PC-3 (cell line): ENCODE results near the gene DGKI. TPM values are rescaled to one million over a fixed set of nuclear protein-coding genes. Genes with fewer than 3 reads are reported as not detected.

Source experiments
- ATAC-seq: fragments of 200-7000 bp; cut with Tn5 transposase; 2 replicates; pipeline ENCODE4 v1.9.1; 2020; ENCODE audit warnings: mild to moderate bottlenecking, moderate library complexity
- BruUV-seq: library from RNA; stranded (reverse); fragments of 400-500 nt; replicated peaks from 2 replicates; lab custom pipeline; 2021; lab: Mats Ljungman, UMichigan
- CTCF ChIA-PET: fragments of 300-600 bp; sonication (Branson Sonifier 250); formaldehyde crosslinking; loops from one replicate; lab custom pipeline; 2022; ENCODE audit warnings: antibody characterized with exemption; lab: Charles Lee
- POLR2A ChIA-PET: fragments of 300-600 bp; sonication (Branson Sonifier 250); formaldehyde crosslinking; loops from one replicate; lab custom pipeline; 2022; ENCODE audit warnings: antibody characterized with exemption; ENCODE audit not compliant: unreplicated experiment; lab: Charles Lee
- DNase-seq: peaks from one replicate; pipeline ENCODE4 v3.0.0-alpha.2; 2015
- H2AFZ ChIP-seq: fragments of 300-600 bp; sonication (generic); 2 replicates; pipeline ENCODE4 v1.6.0; 2016; ENCODE audit warnings: antibody characterized with exemption, low read length
- H3F3A ChIP-seq: fragments of 300-600 bp; sonication (generic); one replicate; pipeline ENCODE4 v1.6.0; 2017; ENCODE audit warnings: antibody characterized with exemption, low read length, control low read depth, mild to moderate bottlenecking; ENCODE audit not compliant: unreplicated experiment
- H3K27ac ChIP-seq: fragments of 300-600 bp; sonication (generic); 2 replicates; pipeline ENCODE4 v1.5.1; 2016; ENCODE audit warnings: mild to moderate bottlenecking, low read length
- H3K27me3 ChIP-seq: fragments of 300-600 bp; sonication (generic); 2 replicates; pipeline ENCODE4 v1.6.1; 2016; ENCODE audit warnings: low read length, mixed read lengths
- H3K36me3 ChIP-seq: fragments of 300-600 bp; sonication (generic); 2 replicates; pipeline ENCODE4 v1.6.1; 2016; ENCODE audit warnings: low read depth, mixed run types, low read length, mixed read lengths
- H3K4me1 ChIP-seq: fragments of 300-600 bp; sonication (generic); 2 replicates; pipeline ENCODE4 v1.5.1; 2016; ENCODE audit warnings: low read length; ENCODE audit not compliant: insufficient read depth
- H3K4me2 ChIP-seq: fragments of 300-600 bp; sonication (generic); 2 replicates; pipeline ENCODE4 v1.6.0; 2016; ENCODE audit warnings: low read length
- H3K4me3 ChIP-seq: fragments of 300-600 bp; sonication (generic); 2 replicates; pipeline ENCODE4 v1.5.1; 2016; ENCODE audit warnings: mild to moderate bottlenecking, low read length, mixed read lengths
- H3K79me2 ChIP-seq: fragments of 300-600 bp; sonication (generic); 2 replicates; pipeline ENCODE4 v1.6.1; 2017; ENCODE audit warnings: low read length, mixed read lengths
- H3K9ac ChIP-seq: fragments of 300-600 bp; sonication (generic); 2 replicates; pipeline ENCODE4 v1.6.0; 2016; ENCODE audit warnings: mild to moderate bottlenecking, low read length
- H3K9me2 ChIP-seq: fragments of 300-600 bp; sonication (generic); replicated peaks from 2 replicates; pipeline ENCODE4 v1.6.1; 2016; ENCODE audit warnings: mixed run types, low read length, mixed read lengths
- H3K9me3 ChIP-seq: fragments of 300-600 bp; sonication (generic); 2 replicates; pipeline ENCODE4 v1.6.1; 2016; ENCODE audit warnings: low read length, mixed read lengths
- H4K20me1 ChIP-seq: fragments of 300-600 bp; sonication (generic); 2 replicates; pipeline ENCODE4 v1.6.1; 2016; ENCODE audit warnings: low read length, mixed read lengths
- EZH2 ChIP-seq: fragments of 300-600 bp; sonication (generic); IDR thresholded peaks from one replicate; pipeline ENCODE4 v1.6.1; 2017; ENCODE audit warnings: antibody characterized with exemption, mild to moderate bottlenecking, low read length; ENCODE audit not compliant: unreplicated experiment
- EZH2phosphoT487 ChIP-seq: fragments of 300-600 bp; sonication (generic); IDR thresholded peaks from 2 replicates; pipeline ENCODE4 v1.6.1; 2018; ENCODE audit warnings: mild to moderate bottlenecking, antibody characterized with exemption, low read length, borderline replicate concordance
- intact Hi-C: fragments of 100-400 bp; cut with micrococcal nuclease; formaldehyde crosslinking; loops from 2 replicates; pipeline ENCODE4 v1.9.0; 2023
- total RNA-seq: library from RNA; depleted of rRNA; stranded (reverse); fragments of >200 nt; gene quantifications from 2 replicates; pipeline ENCODE4 v1.2.3, GENCODE V29; 2014
- TF ChIP-seq, protein P1 (sequence below): fragments of 300-600 bp; sonication (generic); conservative IDR thresholded peaks from 2 replicates; pipeline ENCODE4 v1.5.1; 2017; ENCODE audit warnings: antibody characterized with exemption, low read depth, mild to moderate bottlenecking, low read length

DGKI gene
- total RNA-seq, 1 experiment from 2014 or later = not detected

DNA sequence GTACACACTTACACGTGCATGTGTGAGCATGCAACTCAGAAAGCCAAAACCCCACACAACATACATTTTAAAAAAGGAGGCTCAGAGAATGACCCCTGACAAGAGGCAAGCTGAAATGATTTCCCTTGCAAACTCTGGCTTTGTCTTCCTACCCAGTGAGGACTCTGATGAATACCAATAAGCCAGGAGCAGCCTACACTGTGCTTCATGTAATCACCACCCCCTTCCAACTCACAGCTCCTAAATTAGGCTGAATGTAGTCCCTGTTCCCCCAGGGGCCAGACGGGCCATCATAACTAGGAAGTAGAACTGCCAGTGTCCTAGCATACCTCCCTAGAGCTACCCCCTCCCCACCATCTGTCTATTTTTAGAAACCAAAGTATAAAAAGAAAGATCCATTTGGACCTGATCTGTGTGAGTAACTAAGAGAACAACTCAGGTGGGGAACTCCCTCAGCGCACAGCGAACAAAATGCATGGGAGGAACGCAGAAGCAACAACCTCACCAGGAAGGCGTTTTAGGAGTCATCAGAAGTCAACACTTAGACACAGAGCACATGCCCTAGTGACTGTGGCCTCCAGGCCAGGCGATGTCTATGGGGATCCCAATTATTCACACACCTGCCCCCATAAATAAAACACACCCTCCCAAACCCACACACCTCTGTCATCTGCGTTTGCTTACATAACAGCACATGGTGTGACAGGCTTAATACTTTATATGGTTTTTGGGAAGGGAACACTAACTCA, 1.9 kb downstream of the DGKI start:
- Histone ChIP-seq H3K4me1 (no peaks in the 10 kb centered on the region), H3K27ac (no peak overlapping the region), H2AFZ (no peak overlapping the region), H3K9me3 (no peaks in the 10 kb centered on the region), H3K27me3 (peaks cover 85% of the 10 kb centered on the region), H3K9ac (no peak overlapping the region), H4K20me1 (no peaks in the 10 kb centered on the region), H3K36me3 (no peaks in the 10 kb centered on the region), H3K4me3 (no peak overlapping the region), H3K4me2 (no peak overlapping the region), H3K9me2 (no peaks in the 10 kb centered on the region), H3K79me2 (no peaks in the 10 kb centered on the region), H3F3A (no peaks in the 10 kb centered on the region)
- DNase-seq (no peak), ATAC-seq (no peak)
- POLR2A ChIA-PET = no interaction called here
- TF ChIP-seq, protein P1, sequence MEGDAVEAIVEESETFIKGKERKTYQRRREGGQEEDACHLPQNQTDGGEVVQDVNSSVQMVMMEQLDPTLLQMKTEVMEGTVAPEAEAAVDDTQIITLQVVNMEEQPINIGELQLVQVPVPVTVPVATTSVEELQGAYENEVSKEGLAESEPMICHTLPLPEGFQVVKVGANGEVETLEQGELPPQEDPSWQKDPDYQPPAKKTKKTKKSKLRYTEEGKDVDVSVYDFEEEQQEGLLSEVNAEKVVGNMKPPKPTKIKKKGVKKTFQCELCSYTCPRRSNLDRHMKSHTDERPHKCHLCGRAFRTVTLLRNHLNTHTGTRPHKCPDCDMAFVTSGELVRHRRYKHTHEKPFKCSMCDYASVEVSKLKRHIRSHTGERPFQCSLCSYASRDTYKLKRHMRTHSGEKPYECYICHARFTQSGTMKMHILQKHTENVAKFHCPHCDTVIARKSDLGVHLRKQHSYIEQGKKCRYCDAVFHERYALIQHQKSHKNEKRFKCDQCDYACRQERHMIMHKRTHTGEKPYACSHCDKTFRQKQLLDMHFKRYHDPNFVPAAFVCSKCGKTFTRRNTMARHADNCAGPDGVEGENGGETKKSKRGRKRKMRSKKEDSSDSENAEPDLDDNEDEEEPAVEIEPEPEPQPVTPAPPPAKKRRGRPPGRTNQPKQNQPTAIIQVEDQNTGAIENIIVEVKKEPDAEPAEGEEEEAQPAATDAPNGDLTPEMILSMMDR = no peak
- TF ChIP-seq EZH2phosphoT487 = no peak
- no peak for TF ChIP-seq EZH2
- CTCF ChIA-PET = no interaction called here
- no TSS peak for BruUV-seq
- intact Hi-C loops = no loop called here

DNA sequence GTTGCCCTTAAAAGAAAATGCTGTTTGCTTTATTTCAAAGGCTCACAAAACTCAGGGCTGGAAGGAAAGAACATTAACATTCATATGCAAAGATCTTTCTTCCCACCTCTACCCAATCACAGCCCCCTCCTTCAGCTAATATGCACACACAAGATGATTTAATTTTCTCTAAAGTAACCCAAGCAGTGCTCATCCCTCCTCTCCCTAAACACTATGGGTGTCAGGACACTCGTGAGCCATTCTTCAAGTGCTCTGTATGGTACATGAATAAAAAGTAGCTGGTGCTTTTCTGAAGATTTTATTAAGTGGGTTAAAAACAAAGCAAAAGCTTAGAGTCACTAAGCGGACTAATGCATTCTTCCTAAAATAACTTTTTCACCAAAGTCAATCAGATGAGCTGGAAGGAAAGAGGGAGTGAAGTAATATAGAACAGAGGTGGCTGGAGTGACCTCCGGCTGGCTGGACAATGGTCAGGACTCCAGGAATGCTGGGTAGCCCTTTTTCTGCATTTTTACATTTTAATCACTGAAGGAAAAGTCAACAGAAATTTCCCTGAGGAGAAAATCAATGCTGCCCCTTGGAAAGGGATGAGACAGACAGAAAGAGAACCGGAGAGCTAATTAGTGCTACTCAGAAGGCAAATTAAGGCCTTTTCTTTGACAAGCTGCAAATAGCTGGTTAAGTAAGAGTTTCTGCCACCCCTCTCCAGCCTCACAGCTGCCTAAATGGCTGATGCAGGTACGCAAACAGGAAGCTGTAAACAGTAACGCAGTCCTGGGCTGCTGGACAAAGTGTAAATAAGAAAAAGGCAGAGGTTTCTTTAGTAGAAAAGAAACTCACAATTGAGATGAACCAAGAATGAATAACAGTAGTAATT, 6.6 kb downstream of the DGKI start:
- TF ChIP-seq, protein P1 = no peak
- TF ChIP-seq EZH2 = no peak
- Histone ChIP-seq H3K4me1 (no peaks in the 10 kb centered on the region), H3K9ac (no peak overlapping the region), H3F3A (no peaks in the 10 kb centered on the region), H3K27ac (no peak overlapping the region), H2AFZ (no peak overlapping the region), H3K4me2 (no peak overlapping the region), H4K20me1 (no peaks in the 10 kb centered on the region), H3K27me3 (peaks cover 82% of the 10 kb centered on the region), H3K9me3 (no peaks in the 10 kb centered on the region), H3K9me2 (no peaks in the 10 kb centered on the region), H3K79me2 (no peaks in the 10 kb centered on the region), H3K36me3 (no peaks in the 10 kb centered on the region), H3K4me3 (no peak overlapping the region)
- DNase-seq = no peak
- ATAC-seq = no peak
- POLR2A ChIA-PET = no interaction called here
- intact Hi-C loops = no loop called here
- CTCF ChIA-PET = no interaction called here
- BruUV-seq = no TSS peak
